Measurements from ENCODE around the gene ULK1.

DNA sequence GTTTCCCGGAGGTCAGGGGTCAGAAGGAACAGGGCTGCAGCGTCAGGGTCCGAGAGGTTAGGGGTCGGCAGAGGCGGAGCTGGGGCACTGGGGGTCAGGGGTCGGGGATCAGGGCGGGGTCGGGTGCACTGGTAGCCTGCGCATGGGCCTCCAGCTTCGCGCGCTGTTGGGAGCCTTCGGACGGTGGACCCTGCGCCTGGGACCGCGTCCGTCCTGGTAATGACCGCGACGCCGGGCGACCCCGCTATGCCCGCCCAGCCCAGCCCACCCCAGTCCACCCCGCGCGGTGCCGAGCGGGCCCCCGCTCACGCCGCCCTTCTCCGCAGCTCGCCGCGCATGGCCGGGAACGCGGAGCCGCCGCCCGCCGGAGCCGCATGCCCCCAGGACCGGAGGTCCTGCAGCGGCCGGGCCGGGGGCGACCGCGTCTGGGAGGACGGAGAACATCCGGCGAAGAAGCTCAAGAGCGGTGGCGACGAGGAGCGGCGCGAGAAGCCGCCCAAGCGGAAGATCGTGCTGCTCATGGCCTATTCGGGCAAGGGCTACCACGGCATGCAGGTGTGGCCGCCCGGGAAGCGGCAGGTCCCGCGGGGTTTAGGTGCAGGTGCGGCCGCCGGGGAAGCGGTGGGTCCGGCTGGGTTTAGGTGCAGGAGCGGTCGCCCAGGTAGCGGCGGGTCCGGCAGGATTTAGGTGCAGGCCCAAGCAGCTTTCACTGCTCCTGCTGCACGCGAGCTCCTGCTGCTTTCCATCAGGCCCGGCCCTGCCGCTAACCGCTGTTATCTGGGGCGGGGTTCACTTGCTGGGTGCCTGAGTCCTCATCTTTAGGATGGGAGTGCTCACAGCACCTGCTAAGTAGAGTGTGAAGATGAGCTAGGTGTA, 35.4 kb downstream of the ULK1 start:
- TF ChIP-seq, protein P1, sequence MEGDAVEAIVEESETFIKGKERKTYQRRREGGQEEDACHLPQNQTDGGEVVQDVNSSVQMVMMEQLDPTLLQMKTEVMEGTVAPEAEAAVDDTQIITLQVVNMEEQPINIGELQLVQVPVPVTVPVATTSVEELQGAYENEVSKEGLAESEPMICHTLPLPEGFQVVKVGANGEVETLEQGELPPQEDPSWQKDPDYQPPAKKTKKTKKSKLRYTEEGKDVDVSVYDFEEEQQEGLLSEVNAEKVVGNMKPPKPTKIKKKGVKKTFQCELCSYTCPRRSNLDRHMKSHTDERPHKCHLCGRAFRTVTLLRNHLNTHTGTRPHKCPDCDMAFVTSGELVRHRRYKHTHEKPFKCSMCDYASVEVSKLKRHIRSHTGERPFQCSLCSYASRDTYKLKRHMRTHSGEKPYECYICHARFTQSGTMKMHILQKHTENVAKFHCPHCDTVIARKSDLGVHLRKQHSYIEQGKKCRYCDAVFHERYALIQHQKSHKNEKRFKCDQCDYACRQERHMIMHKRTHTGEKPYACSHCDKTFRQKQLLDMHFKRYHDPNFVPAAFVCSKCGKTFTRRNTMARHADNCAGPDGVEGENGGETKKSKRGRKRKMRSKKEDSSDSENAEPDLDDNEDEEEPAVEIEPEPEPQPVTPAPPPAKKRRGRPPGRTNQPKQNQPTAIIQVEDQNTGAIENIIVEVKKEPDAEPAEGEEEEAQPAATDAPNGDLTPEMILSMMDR (IDR thresholded peaks at IDR 0.05), result no peak
- no peak for TF ChIP-seq POLR2A (IDR thresholded peaks at IDR 0.05)

Measured in ovary (tissue), 3 donors.